GM18520 (cell line): ENCODE data around the gene NQO1.
"Not testable (repeated sequence)": the region's sequence is repeated elsewhere in the genome, so short reads cannot be mapped to it uniquely, and the experiment has no call there.

Experiments used
- ATAC-seq: cut with Tn5 transposase; IDR thresholded peaks from one replicate; pipeline ENCODE4 v1.9.1; 2021; ENCODE audit not compliant: unreplicated experiment

The NQO1 gene

DNA sequence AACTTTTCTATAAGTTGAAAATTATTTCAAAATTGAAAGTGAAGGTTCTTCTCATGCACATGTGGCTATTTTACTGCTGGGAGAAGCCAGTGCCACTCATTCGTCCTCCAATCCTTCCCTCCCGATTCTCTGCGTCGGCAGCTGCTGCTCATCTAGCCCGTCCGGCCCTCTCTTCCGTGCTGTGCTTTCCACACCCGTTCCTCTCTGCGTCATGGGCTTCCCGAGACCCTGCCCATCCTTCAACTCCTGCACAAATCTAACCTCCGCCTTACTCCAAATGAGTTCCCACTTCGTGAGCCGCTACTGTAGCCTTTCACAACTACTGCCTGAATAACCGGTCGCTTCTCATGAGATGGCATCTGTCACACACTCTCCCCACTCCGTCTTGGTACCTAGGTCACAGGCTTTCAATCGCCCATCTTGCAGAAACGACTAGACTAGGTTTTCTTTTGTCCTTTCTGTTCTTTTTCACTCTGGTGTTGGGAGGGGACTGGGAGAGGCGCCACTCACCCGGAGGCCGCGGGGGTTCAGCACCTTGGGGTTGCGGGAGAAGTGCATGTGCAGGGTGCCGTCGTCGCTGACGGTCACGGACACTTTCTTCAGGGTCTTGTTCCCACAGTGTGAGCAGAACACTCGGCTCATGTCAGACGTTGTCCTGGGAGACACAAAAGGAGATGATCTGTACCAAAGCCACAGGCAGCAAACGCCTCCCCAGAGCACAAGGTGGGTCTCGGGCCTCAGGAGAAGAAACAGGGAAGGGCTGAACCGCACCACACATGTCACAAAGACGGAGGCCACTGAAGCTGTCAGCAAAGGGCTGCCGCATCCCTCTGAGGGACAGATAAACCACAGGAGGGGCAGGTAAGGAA is 18.2 kb upstream of the NQO1 start:
- ATAC-seq, result no peak

DNA sequence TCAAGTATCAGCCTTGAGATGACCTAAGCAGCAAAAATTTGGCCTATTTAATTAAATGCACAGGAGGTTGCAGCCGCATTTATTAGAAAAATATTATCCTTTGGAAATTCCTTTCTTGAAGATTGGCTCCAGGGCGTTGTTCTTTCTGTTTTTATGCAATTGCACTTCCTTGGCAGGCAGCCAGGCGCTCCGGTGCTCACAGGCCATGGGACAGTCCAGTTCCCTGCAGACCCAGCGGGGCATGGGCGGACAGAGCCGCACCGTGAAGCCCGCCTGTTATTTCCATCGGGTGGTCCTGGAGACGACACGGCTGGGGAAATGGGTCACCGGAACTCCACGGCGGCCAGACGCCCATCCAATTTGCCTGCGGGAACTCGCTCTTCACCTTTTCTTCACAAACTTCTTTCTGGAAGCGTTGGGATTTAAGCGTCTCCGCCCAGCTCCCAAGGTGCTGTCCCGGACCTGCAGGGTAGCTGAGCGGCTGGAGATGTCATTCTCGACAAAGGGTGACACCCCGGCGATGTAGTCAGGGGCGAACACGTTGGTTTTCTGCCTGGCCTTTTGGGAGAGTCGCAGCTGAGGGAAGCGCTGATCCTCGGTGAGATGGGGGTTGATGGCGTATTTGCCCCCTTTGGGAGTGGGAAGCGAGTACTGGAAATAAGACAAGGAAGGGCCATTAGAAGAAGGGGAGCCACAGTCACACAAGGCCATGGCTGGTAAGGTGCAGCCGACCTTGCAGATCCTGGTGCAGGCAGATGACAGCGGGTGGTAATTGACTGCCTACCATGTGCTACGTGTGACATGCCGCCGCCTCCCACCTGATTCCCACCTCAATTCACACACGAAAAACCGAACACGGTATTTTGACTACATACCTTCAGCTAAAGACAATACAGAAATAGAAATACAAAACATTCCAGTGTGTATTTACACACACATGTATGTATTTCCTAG is 15.9 kb upstream of the NQO1 start:
- ATAC-seq, result no peak

GRCh38 chr16:69741519-69741918 is 15.2 kb upstream of the NQO1 start:
- no peak for ATAC-seq

DNA sequence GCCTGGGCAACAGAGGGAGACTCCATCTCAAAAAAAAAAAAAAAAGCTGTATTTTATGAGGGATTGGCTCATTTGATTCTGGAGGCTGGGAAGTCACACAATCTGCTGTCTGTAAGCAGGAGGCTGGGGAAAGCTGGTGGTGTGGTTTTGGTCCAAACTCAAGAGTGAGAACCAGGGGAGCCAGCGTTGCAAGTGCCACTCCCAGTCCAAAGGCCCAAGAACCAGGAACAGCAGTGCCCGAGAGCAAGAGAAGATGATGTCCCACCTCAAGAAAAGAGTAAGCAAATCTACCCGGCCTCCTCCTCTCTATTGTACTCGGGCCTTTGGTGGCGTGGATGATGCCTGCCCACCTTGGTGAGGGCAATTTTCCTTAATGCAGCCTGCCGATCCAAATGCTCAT is 5.7 kb upstream of the NQO1 start:
- ATAC-seq, result no peak

GRCh38 chr16:69731280-69731679 is 4.9 kb upstream of the NQO1 start:
- ATAC-seq, result not testable (repeated sequence)

DNA sequence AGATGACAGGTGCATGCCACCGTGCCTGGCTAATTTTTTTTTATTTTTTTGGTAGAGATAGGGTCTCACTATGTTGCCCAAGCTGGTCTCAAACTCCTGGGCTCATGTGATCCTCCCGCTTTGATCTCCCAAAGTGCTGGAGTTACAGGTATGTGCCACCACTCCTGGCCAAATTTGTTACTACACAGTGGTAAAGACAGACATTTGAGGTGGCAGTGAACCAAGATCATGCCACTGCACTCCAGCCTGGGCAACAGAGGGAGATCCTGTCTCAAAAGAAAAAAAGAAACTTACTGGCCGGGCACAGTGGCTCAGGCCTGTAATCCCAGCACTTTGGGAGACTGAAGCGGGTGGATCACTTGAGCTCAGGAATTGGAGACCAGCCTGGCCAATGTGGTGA is 2.7 kb upstream of the NQO1 start:
- ATAC-seq, result not testable (repeated sequence)

GRCh38 chr16:69727916-69728270 is 1.5 kb upstream of the NQO1 start:
- no peak for ATAC-seq

- no peak for ATAC-seq
Measured at GRCh38 chr16:69725480-69726312, 664 bp downstream of the NQO1 start.

DNA sequence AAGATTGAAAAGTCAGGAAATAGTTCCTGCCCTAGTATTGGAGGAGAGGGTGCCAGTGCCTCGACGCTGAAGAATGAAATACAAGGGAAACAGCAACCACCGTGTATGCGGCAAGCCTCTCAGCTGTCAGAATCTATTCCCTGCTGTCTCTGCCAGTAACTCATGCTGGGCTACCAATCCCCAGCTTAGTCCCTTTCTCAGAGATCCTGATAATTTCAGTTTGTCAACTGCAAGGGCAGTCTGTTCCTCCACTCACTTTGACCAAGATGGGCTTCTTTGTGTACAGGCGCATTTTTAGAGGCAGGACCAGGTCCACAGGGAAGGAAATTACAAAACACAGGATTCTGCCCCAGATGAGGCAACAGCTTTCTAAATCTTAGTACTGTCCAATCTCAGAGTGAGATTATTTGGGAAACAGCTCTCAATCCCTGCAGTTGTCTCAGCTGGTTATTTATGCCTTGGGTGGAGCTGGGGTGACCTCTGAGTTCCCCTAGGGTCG is 1.3 kb downstream of the NQO1 start:
- no peak for ATAC-seq

DNA sequence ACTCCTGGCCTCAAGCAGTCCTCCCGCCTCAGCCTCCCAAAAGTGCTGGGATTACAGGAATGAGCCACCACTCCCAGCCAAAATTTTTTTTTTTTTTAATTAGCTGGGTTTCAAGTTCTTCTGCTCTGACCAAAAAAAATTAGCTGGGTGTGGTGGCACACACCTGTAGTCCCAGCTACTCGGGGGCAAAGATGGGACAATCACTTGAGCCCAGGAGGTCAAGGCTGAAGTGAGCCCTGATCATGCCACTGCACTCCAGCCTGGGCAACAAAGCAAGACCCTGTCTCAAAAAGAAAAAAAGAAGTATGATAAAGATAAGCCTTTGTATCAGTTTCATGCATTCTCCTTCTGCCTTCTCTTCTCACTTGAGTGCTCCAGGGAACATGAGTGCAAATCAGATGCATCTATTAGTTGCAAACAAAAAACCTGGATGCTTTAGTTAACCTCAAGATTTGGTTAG is 1.9 kb downstream of the NQO1 start:
- no peak for ATAC-seq

DNA sequence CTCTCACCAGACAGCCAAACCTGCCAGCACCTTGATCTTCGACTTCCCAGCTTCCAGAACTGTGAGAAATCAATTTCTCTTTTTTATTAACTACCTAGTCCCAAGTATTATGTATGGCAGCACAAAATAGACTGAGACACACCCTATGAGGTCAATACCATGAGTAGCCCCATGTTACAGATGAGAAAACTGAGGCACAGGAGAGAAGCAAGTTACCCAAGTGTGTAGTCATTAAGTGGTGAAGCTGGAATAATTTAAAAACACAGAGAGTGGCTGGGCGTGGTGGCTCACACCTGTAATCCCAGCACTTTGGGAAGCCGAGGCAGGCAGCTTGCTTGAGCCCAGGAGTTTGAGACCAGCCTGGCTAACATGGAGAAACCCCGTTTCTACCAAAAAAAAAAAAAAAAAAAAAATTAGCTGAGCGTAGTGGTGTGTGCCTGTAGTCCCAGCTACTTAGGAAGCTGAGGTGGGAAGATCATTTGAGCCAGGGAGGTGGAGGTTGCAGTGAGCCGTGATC is 4.9 kb downstream of the NQO1 start:
- ATAC-seq, result no peak

DNA sequence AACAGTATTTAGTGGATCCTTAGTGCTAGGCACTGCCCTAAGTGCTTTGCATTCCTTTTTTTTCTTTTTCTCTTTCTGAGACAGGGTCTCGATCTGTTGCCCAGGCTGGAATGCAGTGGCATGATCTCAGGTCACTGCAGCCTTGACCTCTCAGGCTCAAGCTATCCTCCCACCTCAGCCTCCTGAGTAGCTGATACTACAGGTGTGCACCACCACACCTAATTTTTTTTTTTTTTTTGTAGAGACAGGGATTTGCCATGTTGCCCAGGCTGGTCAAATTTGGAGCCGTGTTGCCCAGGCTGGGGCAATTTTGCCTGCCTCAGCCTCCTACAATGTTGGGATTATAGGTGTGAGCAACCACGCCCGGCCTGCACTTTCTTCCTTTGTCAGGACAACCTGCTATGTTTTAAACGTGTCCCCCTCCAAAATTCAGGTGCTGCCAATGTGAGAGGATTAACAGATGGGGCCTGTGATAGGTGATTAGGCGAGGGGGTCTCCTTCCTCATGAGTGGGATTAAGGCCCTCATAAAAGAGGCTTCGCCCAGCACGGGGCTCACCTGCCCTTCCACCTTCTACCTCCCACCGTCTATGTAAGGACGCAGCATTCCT is 5.4 kb downstream of the NQO1 start:
- ATAC-seq, result no peak

- ATAC-seq, result no peak
Measured at GRCh38 chr16:69718111-69718764, 8.1 kb downstream of the NQO1 start.

GRCh38 chr16:69717066-69717465 is 9.3 kb downstream of the NQO1 start:
- no peak for ATAC-seq

DNA sequence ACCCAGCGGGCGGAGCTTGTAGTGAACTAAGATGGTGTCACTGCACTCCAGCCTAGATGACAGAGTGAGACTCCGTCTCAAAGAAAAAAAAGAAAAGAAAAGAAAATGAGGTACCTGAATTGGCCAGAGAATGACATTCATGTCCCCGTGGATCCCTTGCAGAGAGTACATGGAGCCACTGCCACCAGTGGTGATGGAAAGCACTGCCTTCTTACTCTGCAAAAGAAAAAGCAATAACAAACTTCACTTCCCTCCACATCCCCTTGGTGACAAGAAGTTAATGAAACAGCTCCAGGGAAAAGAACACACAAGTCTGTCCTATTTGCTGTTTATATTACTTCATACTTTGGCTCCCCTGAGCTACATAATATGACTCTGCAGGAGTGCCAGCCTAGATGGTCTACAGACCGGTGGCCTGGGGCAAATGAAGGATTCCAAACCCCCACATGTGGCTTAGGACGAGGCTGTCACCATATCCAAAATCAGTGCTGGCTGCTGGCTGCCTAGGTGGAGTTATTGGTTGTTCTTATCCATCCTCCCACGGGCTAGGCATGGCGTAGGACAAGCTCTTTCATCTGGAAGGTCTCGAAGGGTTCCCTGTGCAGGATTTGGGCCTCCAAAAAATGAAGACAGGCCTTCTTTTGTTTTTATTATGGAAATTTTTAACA is 13.3 kb downstream of the NQO1 start:
- no peak for ATAC-seq

DNA sequence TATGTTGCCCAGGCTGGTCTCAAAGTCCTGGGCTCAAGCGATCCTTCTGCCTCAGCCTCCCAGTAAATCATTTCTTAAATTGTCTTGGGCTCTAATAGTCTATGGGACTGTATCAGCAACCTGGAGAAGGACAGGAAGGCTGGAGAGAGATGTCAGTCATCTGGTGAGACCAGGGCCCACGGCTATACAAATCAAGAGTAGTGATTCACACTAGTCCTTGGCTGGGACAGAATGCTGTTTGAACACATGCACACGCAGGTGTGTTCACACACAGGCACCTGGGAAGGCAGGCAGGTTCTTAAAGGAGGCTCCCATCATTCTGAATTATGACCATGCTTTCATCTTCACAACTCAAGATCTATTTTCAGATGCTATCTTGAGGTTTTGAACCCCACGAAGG is 14.1 kb downstream of the NQO1 start:
- ATAC-seq, result no peak

DNA sequence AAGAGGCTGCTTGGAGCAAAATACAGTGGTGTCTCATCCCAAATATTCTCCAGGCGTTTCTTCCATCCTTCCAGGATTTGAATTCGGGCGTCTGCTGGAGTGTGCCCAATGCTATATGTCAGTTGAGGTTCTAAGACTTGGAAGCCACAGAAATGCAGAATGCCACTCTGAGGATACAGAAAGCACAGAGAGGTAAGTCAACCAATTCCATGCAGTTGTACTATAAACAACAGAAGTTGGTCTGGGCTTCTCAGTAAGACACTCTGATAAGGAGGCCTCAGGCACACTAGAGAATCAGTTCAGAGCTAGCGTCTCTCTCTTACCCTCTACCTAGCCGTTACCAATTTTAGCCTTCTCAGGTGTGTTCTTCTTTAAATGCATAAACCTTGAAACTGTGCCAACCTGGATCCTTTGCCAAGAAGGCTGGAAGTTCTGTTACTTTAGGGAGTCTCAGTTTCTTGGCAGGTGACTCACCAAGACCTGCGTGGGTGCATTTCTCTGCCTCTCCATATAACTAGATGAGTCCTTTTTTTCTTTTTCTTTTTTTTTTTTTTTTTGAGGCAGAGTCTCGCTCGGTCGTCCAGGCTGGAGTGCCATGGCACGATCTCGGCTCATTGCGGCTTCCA is 15.1 kb downstream of the NQO1 start:
- no peak for ATAC-seq

GRCh38 chr16:69709456-69710084 is 16.8 kb downstream of the NQO1 start:
- no peak for ATAC-seq
